H1 (cell line): ENCODE measurements around the gene INPP5A. TPM values are rescaled to one million over a fixed set of nuclear protein-coding genes. Genes with fewer than 3 reads are reported as not detected.
A peak's percentile ranks its signal among the peaks of the same experiment; 100 is the strongest.

Experiments
- CTCF ChIA-PET: fragments of 300-600 bp; sonication (Branson Sonifier 250); formaldehyde crosslinking; loops from one replicate; lab custom pipeline; 2021; ENCODE audit not compliant: partially characterized antibody; lab: Charles Lee
- POLR2A ChIA-PET: fragments of 300-600 bp; sonication (Branson Sonifier 250); formaldehyde crosslinking; loops from one replicate; lab custom pipeline; 2021; ENCODE audit warnings: inconsistent platforms; ENCODE audit not compliant: partially characterized antibody; lab: Charles Lee
- DNase-seq, 2 experiments: peaks; one replicate each; pipeline versions ENCODE4 v3.0.0 to v3.0.0-alpha.2; 2010 to 2022; ENCODE audit warnings: low spot score in 2 of 2, low read depth in 1 of 2, mixed read lengths in 1 of 2
- FAIRE-seq: peaks from 2 replicates; lab custom pipeline; 2011; peaks lifted over from hg19 to GRCh38; lab: Jason Lieb, UNC
- H2AFZ ChIP-seq: 2 replicates; pipeline ENCODE4 v1.8.1; 2012; ENCODE audit warnings: low read length, inconsistent platforms
- H2AK5ac ChIP-seq: 2 replicates; pipeline ENCODE4 v1.6.1; 2013; ENCODE audit warnings: low read depth, low read length
- H2BK120ac ChIP-seq: replicated peaks from 2 replicates; pipeline ENCODE3; 2013; ENCODE audit warnings: low read depth, low read length, inconsistent platforms
- H2BK12ac ChIP-seq: 2 replicates; pipeline ENCODE4 v1.6.1; 2013; ENCODE audit warnings: low read depth, low read length
- H2BK15ac ChIP-seq: 2 replicates; pipeline ENCODE4 v1.6.1; 2013; ENCODE audit warnings: low read length
- H2BK20ac ChIP-seq: 2 replicates; pipeline ENCODE4 v1.6.1; 2013; ENCODE audit warnings: low read length
- H2BK5ac ChIP-seq: 2 replicates; pipeline ENCODE4 v1.6.1; 2013; ENCODE audit warnings: low read depth, low read length
- H3K14ac ChIP-seq: 2 replicates; pipeline ENCODE4 v1.6.1; 2013; ENCODE audit warnings: inconsistent platforms; ENCODE audit not compliant: insufficient read length
- H3K18ac ChIP-seq: 2 replicates; pipeline ENCODE4 v1.6.1; 2013; ENCODE audit warnings: low read length; ENCODE audit errors: extremely low read depth
- H3K23ac ChIP-seq: 2 replicates; pipeline ENCODE4 v1.6.1; 2013; ENCODE audit warnings: inconsistent platforms; ENCODE audit not compliant: insufficient read length
- H3K23me2 ChIP-seq: 2 replicates; pipeline ENCODE4 v1.6.1; 2013; ENCODE audit warnings: low read depth, low read length
- H3K27ac ChIP-seq: 2 replicates; pipeline ENCODE4 v1.6.1; 2011; ENCODE audit warnings: low read depth, low read length, inconsistent platforms
- H3K27me3 ChIP-seq, 4 experiments: replicated peaks in 1 of 4; 1 replicate in 1 of 4; 2 replicates in 3 of 4; pipeline versions ENCODE4 v1.6.1 to v1.8.1; 2011 to 2013; ENCODE audit warnings: low read length in 3 of 4, mild to moderate bottlenecking in 3 of 4, inconsistent platforms in 2 of 4, mixed read lengths in 2 of 4, moderate library complexity in 1 of 4; ENCODE audit not compliant: control insufficient read depth in 3 of 4, insufficient read depth in 3 of 4; ENCODE audit errors: extremely low read depth in 1 of 4
- H3K36me3 ChIP-seq, 4 experiments: 2 replicates each; pipeline versions ENCODE4 v1.6.1 to v1.8.1; 2011 to 2013; ENCODE audit warnings: mild to moderate bottlenecking in 4 of 4, low read length in 3 of 4, moderate library complexity in 2 of 4, control low read depth in 1 of 4, inconsistent platforms in 1 of 4; ENCODE audit not compliant: insufficient read depth in 4 of 4, control insufficient read depth in 2 of 4
- H3K4ac ChIP-seq: replicated peaks from 2 replicates; pipeline ENCODE3; 2013; ENCODE audit warnings: low read length, low read depth, mixed read lengths, inconsistent platforms; ENCODE audit not compliant: insufficient read length
- H3K4me1 ChIP-seq, 4 experiments: replicated peaks in 1 of 4; 1 replicate in 1 of 4; 2 replicates in 3 of 4; pipeline versions ENCODE4 v1.6.1 to v1.8.1; 2011 to 2013; ENCODE audit warnings: low read length in 3 of 4, inconsistent platforms in 2 of 4, mixed read lengths in 1 of 4; ENCODE audit not compliant: insufficient read depth in 4 of 4, control insufficient read depth in 3 of 4
- H3K4me2 ChIP-seq, 2 experiments: 2 replicates each; pipeline versions ENCODE4 v1.6.1 to v1.8.1; 2011 to 2013; ENCODE audit warnings: low read depth in 2 of 2, low read length in 2 of 2, control low read depth in 1 of 2, inconsistent platforms in 1 of 2, mild to moderate bottlenecking in 1 of 2; ENCODE audit not compliant: insufficient read depth in 1 of 2
- H3K4me3 ChIP-seq, 4 experiments: fragments of 200-600, 300-600 bp in 1 of 4; sonication (generic), shearing (Covaris generic), sonication (Bioruptor Twin) in 1 of 4; 2 replicates each; pipeline versions ENCODE4 v1.5.1 to v1.8.1; 2011 to 2016; ENCODE audit warnings: low read length in 4 of 4, low read depth in 3 of 4, control low read depth in 2 of 4, inconsistent platforms in 2 of 4, mild to moderate bottlenecking in 2 of 4, mixed read lengths in 1 of 4, moderate library complexity in 1 of 4; ENCODE audit not compliant: insufficient read depth in 2 of 4; ENCODE audit errors: extremely low read depth in 1 of 4
- H3K56ac ChIP-seq: replicated peaks from 2 replicates; pipeline ENCODE3; 2013; ENCODE audit warnings: low read depth, mild to moderate bottlenecking, mixed read lengths, low read length, inconsistent platforms; ENCODE audit not compliant: insufficient read length
- H3K79me1 ChIP-seq: 2 replicates; pipeline ENCODE4 v1.6.1; 2013; ENCODE audit warnings: low read depth, low read length, control low read depth
- H3K79me2 ChIP-seq, 2 experiments: 2 replicates each; pipeline versions ENCODE4 v1.6.1 to v1.8.1; 2012 to 2013; ENCODE audit warnings: low read length in 2 of 2, mild to moderate bottlenecking in 2 of 2, inconsistent platforms in 1 of 2; ENCODE audit not compliant: insufficient read depth in 2 of 2, control insufficient read depth in 1 of 2
- H3K9ac ChIP-seq, 4 experiments: replicated peaks in 1 of 4; 1 replicate in 1 of 4; 2 replicates in 3 of 4; pipeline versions ENCODE4 v1.6.1 to v1.8.1; 2011 to 2013; ENCODE audit warnings: low read depth in 3 of 4, low read length in 3 of 4, control low read depth in 2 of 4, mild to moderate bottlenecking in 2 of 4, moderate library complexity in 2 of 4, inconsistent platforms in 1 of 4; ENCODE audit errors: extremely low read depth in 1 of 4
- H3K9me3 ChIP-seq, 2 experiments: 2 replicates each; pipeline versions ENCODE4 v1.6.1 to v1.8.1; 2012 to 2013; ENCODE audit warnings: mild to moderate bottlenecking in 2 of 2, moderate library complexity in 2 of 2, control low read depth in 1 of 2, inconsistent platforms in 1 of 2, low read depth in 1 of 2, low read length in 1 of 2, mixed read lengths in 1 of 2; ENCODE audit not compliant: insufficient read depth in 2 of 2
- H4K20me1 ChIP-seq, 2 experiments: replicated peaks in 1 of 2; 2 replicates each; pipeline versions ENCODE3 to v1.8.1; 2011 to 2013; ENCODE audit warnings: inconsistent platforms in 2 of 2, low read length in 2 of 2, mild to moderate bottlenecking in 1 of 2; ENCODE audit not compliant: insufficient read depth in 2 of 2, control insufficient read depth in 1 of 2
- H4K5ac ChIP-seq: 2 replicates; pipeline ENCODE4 v1.6.1; 2013; ENCODE audit warnings: low read length, low read depth, mixed read lengths, inconsistent platforms; ENCODE audit not compliant: insufficient read length
- H4K8ac ChIP-seq: 2 replicates; pipeline ENCODE4 v1.8.0; 2013; ENCODE audit warnings: mild to moderate bottlenecking, moderate library complexity, low read length, inconsistent platforms; ENCODE audit not compliant: insufficient read depth; ENCODE audit errors: extremely low read depth
- H4K91ac ChIP-seq: replicated peaks from 2 replicates; pipeline ENCODE3; 2013; ENCODE audit warnings: low read length, mixed read lengths, inconsistent platforms; ENCODE audit not compliant: insufficient read length
- EGR1 ChIP-seq: IDR thresholded peaks from 2 replicates; pipeline ENCODE4 v1.6.1; 2011; ENCODE audit warnings: low read depth, low read length, borderline replicate concordance
- FOSL1 ChIP-seq: IDR thresholded peaks from 2 replicates; pipeline ENCODE4 v1.6.1; 2011; ENCODE audit warnings: mild to moderate bottlenecking, low read depth, low read length, moderate library complexity; ENCODE audit not compliant: insufficient read depth
- KDM4A ChIP-seq: IDR thresholded peaks from one replicate; pipeline ENCODE4 v1.7.1; 2012; ENCODE audit warnings: low read depth, mild to moderate bottlenecking, moderate library complexity, low read length, inconsistent platforms; ENCODE audit not compliant: severe bottlenecking
- POU5F1 ChIP-seq: IDR thresholded peaks from 2 replicates; pipeline ENCODE4 v1.6.1; 2011; ENCODE audit warnings: low read depth, mild to moderate bottlenecking, low read length, moderate library complexity
- TAF1 ChIP-seq: IDR thresholded peaks from 2 replicates; pipeline ENCODE4 v1.6.1; 2011; ENCODE audit warnings: mild to moderate bottlenecking, low read depth, low read length
- TBP ChIP-seq: IDR thresholded peaks from 2 replicates; pipeline ENCODE4 v1.6.1; 2011; ENCODE audit warnings: low read depth, low read length, improper control_type of control experiment
- WGBS, 2 experiments: shearing (Covaris generic) in 1 of 2; methylation state at CpG; one replicate each; pipeline versions ENCODE4 v1.1.6 to v1.1.7; 2013 to 2015; ENCODE audit warnings: low lambda C conversion rate in 2 of 2, mixed read lengths in 2 of 2, inconsistent platforms in 1 of 2, low coverage in 1 of 2, missing lambda C conversion rate in 1 of 2; ENCODE audit not compliant: insufficient replicate concordance in 2 of 2, insufficient coverage in 1 of 2, insufficient read length in 1 of 2; ENCODE audit errors: extremely low coverage in 1 of 2, missing lambda C conversion rate in 1 of 2; 5-methylcytosine and 5-hydroxymethylcytosine counted together
- polyA plus RNA-seq, 7 experiments: library from polyadenylated mRNA; depleted of rRNA in 3 of 7; stranded (reverse) in 5 of 7; unstranded in 2 of 7; fragments of >200 nt in 5 of 7; fragments of 200-250 nt in 2 of 7; gene quantifications; 1 replicate in 5 of 7; 2 replicates in 1 of 7; 4 replicates in 1 of 7; pipeline versions ENCODE4 v1.2.1 to v1.2.3, GENCODE V29; 2011 to 2013; ENCODE audit warnings: missing spikeins in 2 of 7, mixed read lengths in 2 of 7
- total RNA-seq: library from RNA; stranded (reverse); fragmentation: NEBNext Ultra II Directional; extraction: Animal tissue kit (Norgen Biotek cat#: 25700); gene quantifications from 2 replicates; pipeline ENCODE4 v1.2.1, GENCODE V29; 2021

Gene INPP5A
- total and polyA plus RNA-seq, 2 of the 8 experiments (the other 6 are each of a cell fraction or from before 2014, with no cell fraction given), result 19.7 to 27.5 TPM

DNA sequence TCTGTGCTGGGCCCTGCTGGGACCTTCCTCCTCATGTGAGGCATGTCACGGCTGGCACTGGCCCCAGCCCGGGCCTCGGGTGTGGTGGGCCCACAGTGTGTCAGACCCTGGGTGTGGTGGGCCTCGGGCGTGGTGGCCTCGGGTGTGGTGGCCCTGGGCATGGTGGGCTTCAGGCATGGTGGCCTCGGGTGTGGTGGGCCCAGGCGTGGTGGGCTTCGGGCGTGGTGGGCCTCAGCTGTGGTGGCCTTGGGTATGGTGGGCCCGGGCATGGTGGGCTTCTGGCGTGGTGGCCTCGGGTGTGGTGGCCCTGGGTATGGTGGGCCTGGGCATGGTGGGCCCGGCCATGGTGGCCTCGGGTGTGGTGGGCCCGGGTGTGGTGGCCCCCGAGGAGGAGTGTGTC lies 207.9 kb downstream of the INPP5A start:
- Histone ChIP-seq H3K56ac (no peak overlapping the region), H2BK15ac (0 out of 2 replicates have a peak overlapping the region, but pooled peaks have one; percentile 3), H3K4me3 (no peak overlapping the region), H4K5ac (no peak overlapping the region), H3K36me3 (no peaks in the 10 kb centered on the region), H3K23ac (no peak overlapping the region), H3K9me3 (no peaks in the 10 kb centered on the region), H2BK20ac (no peak overlapping the region), H3K4ac (peak overlapping the region; percentile 35), H4K91ac (peak overlapping the region; percentile 55), H2BK5ac (peak overlapping the region; percentile 52; the same call in 1 of the 2 replicates), H3K9ac (no peak overlapping the region), H2AK5ac (peak overlapping the region; percentile 86; the same call in 1 of the 2 replicates), H3K79me1 (no peaks in the 10 kb centered on the region; the same call in 1 of the 2 replicates), H4K8ac (peak overlapping the region; percentile 40; the same call in 1 of the 2 replicates), H2BK120ac (no peak overlapping the region), H2AFZ (no peak overlapping the region), H3K4me1 (peaks cover 0 to 38% (median 11%) of the 10 kb centered on the region in 4 experiments; a peak in 6 of 7 replicates), H2BK12ac (no peak overlapping the region), H3K27ac (no peak overlapping the region), H3K14ac (no peak overlapping the region), H3K27me3 (no peaks in the 10 kb centered on the region), H3K23me2 (no peaks in the 10 kb centered on the region), H4K20me1 (peaks cover 0 to 1% of the 10 kb centered on the region in 2 experiments), H3K18ac (no peak overlapping the region), H3K79me2 (no peaks in the 10 kb centered on the region), H3K4me2 (no peak overlapping the region)
- ChIA-PET POLR2A (interaction anchor here (0.8 kb wide), 1 partner anchor 89 kb away, joined by 3 read pairs; no protein-coding TSS in a partner anchor), CTCF (interaction anchor here (1.3 kb wide), 1 partner anchor 12 kb away, joined by 3 read pairs; no protein-coding TSS in a partner anchor)
- FAIRE-seq (no peak), DNase-seq (no peak)
- TF ChIP-seq KDM4A (no peak), TBP (no peak), EGR1 (peak; percentile 96), FOSL1 (peak; percentile 79; the same call in 1 of the 2 replicates), TAF1 (no peak), POU5F1 (no peak)
- WGBS, 2 experiments, result 98% methylated on average over 13 of the region's 17 CpGs; no CpG with 5 or more reads in 1 of the 2 experiments
